ENCODE results near the gene GDNF.

DNA sequence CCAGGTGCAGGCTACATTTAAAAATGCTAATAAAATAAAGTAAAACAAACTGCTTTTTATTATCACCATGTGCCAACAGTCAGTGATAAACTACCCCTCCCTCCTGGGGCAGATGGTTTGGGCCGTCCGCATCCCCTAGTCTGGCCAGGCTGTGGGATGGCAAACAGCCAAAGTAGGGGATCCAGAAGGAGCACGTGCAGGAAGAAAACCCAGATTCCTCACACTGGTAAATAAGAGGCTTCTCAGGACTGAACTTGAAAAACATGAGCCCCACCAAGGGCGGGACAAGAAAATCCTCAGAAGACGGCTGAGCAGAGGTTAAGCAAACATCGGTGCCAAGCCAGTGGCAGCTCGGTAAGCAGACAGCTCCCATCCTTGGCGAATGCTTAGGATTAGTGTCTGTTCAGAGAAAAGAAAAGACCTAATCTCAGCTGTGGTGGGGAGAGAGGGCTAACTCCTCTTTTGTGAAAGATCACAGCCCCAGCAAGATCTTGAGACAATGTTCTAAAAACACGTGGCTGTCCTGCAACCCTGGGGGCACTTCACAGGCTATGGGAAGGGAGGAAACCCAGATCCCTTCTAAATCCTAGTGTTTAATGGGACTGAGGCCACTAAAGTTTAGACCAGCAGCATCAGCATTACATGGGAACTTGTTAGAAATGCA lies 46.5 kb upstream of the GDNF start:
- no peak for TF ChIP-seq EP300 (IDR thresholded peaks at IDR 0.05)
- TF ChIP-seq CTCF (IDR thresholded peaks at IDR 0.05): no peak

All from tibial nerve (tissue), 4 donors.